ENCODE results near the gene CCDC117. TPM values are rescaled to one million over a fixed set of nuclear protein-coding genes. Genes with fewer than 3 reads are reported as not detected.
"Not testable (repeated sequence)": the region's sequence is repeated elsewhere in the genome, so short reads cannot be mapped to it uniquely, and the experiment has no call there.

CCDC117 gene
- polyA plus RNA-seq, 1 of the 3 experiments (the other 2 are of a cell fraction), result 4.2 TPM

DNA sequence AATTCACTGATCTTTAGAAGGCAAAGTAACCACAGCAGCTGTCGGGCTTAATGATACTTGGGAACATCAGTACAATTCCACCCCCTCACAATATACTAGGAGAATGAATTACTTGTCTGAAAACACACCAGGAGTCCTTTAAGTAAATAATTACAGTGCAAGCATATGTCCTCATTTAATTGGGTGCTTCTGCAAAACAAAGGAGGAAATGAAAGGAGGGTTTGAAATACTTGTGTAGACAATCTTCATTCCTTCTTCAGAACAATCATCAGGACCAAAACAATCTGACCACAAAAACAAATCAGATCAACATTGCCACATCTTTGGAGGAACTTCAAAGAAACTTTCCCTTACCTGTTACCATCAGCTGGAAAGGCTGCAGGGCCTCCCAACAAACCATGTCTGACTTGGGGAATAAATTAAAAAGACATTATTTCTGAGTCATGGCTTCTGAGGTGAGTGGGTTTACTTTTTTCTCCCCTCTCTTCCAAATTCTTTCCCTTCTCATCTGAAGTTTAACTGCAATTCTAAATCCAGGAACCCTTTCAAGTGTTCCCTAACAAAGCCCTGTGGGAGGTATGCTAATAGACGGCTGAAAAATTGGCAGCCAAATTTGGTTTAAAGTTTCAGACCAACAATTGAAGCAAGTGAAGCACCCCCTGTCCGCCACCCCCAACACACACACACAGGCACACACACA is 12.5 kb upstream of the CCDC117 start (continued):
- TF ChIP-seq TAF1 (IDR thresholded peaks at IDR 0.05; ENCODE audit: borderline replicate concordance, low read depth, low read length) (no peak), CHD2 (IDR thresholded peaks at IDR 0.05; ENCODE audit: low read length, partially characterized antibody) (no peak), EP300 (IDR thresholded peaks at IDR 0.05; ENCODE audit: borderline replicate concordance in 1 of 2, low read depth in 1 of 2, low read length in 1 of 2) (no peak)

DNA sequence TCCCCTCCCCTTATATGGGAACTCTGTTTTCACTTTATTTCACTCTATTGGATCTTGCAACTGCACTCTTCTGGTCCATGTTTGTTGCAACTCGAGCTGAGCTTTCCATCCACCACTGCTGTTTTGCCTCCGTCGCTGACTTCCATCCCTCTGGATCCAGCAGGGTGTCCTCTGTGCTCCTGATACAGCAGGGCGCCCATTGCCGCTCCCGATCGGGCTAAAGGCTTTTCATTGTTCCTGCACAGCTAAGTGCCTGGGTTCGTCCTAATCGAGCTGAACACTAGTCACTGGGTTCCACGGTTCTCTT is 11.1 kb upstream of the CCDC117 start:
- Histone ChIP-seq H2AFZ (ENCODE audit: low read depth) (no peak overlapping the region), H3K9ac (no peak overlapping the region), H3K27me3 (ENCODE audit: insufficient read depth) (no peaks in the 10 kb centered on the region), H4K20me1 (ENCODE audit: insufficient read depth) (no peaks in the 10 kb centered on the region), H3K36me3 (replicated peaks in 1 of 2; ENCODE audit: control insufficient read depth in 1 of 2, insufficient read depth in 2 of 2, low read length in 1 of 2) (no peaks in the 10 kb centered on the region), H3K9me2 (no peaks in the 10 kb centered on the region), H3K4me1 (ENCODE audit: control insufficient read depth in 1 of 2, insufficient read depth in 2 of 2, low read depth in 1 of 2, low read length in 1 of 2) (no peaks in the 10 kb centered on the region), H3F3A (replicated peaks; ENCODE audit: insufficient read depth) (peaks cover 9% of the 10 kb centered on the region), H3K9me3 (no peaks in the 10 kb centered on the region), H3K4me2 (no peak overlapping the region), H3K79me2 (ENCODE audit: insufficient read depth) (no peaks in the 10 kb centered on the region), H3K27ac (ENCODE audit: low read depth in 2 of 2, low read length in 1 of 2) (no peak overlapping the region), H3K4me3 (ENCODE audit: low read depth in 2 of 2, low read length in 1 of 2) (no peak overlapping the region)
- ChIA-PET POLR2A (no interaction called here), CTCF (no interaction called here)
- DNase-seq, result no peak
- TF ChIP-seq, protein P1, sequence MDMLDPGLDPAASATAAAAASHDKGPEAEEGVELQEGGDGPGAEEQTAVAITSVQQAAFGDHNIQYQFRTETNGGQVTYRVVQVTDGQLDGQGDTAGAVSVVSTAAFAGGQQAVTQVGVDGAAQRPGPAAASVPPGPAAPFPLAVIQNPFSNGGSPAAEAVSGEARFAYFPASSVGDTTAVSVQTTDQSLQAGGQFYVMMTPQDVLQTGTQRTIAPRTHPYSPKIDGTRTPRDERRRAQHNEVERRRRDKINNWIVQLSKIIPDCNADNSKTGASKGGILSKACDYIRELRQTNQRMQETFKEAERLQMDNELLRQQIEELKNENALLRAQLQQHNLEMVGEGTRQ (IDR thresholded peaks at IDR 0.05; ENCODE audit: borderline replicate concordance, low read depth, low read length), result no peak
- TF ChIP-seq MEF2A (IDR thresholded peaks at IDR 0.05; ENCODE audit: borderline replicate concordance, low read depth) (no peak), POLR2AphosphoS5 (IDR thresholded peaks at IDR 0.05; ENCODE audit: low read depth, low read length) (no peak), TEAD4 (IDR thresholded peaks at IDR 0.05; ENCODE audit: borderline replicate concordance, insufficient read depth) (no peak), FOSL2 (IDR thresholded peaks at IDR 0.05; ENCODE audit: borderline replicate concordance, low read depth) (no peak), FOXM1 (IDR thresholded peaks at IDR 0.05; ENCODE audit: low read depth) (no peak)
- TF ChIP-seq, protein P2, sequence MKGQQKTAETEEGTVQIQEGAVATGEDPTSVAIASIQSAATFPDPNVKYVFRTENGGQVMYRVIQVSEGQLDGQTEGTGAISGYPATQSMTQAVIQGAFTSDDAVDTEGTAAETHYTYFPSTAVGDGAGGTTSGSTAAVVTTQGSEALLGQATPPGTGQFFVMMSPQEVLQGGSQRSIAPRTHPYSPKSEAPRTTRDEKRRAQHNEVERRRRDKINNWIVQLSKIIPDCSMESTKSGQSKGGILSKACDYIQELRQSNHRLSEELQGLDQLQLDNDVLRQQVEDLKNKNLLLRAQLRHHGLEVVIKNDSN (IDR thresholded peaks at IDR 0.05; ENCODE audit: borderline replicate concordance, low read depth), result no peak
- WGBS (ENCODE audit: low lambda C conversion rate), result 93% methylated on average over 10 of the region's 10 CpGs

DNA sequence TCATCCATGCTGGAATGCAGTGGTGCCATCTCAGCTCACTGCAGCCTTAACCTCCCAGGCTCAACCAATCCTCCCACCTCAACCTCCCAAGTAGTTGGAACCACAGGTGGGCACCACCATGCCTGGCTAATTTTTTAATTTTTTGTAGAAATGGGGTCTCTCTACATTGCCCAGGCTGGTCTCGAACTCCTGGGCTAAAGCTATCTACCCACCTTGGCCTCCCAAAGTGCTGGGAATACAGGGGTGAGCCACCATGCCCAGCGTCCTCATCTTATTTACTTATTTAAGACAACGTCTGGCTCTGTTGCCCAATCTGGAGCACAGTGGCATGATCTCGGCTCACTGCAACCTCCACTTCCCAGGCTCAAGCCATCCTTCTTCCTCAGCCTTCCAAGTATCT is 10.5 kb upstream of the CCDC117 start:
- H3K9me3 ChIP-seq; H3K27me3 ChIP-seq (ENCODE audit: insufficient read depth); H3K4me1 ChIP-seq (ENCODE audit: control insufficient read depth in 1 of 2, insufficient read depth in 2 of 2, low read depth in 1 of 2, low read length in 1 of 2); H3K4me3 ChIP-seq (ENCODE audit: low read depth in 2 of 2, low read length in 1 of 2); H3K4me2 ChIP-seq; CTCF ChIA-PET; H3K79me2 ChIP-seq (ENCODE audit: insufficient read depth); DNase-seq; H3K9me2 ChIP-seq; H2AFZ ChIP-seq (ENCODE audit: low read depth); H3K27ac ChIP-seq (ENCODE audit: low read depth in 2 of 2, low read length in 1 of 2); H3K36me3 ChIP-seq (replicated peaks in 1 of 2; ENCODE audit: control insufficient read depth in 1 of 2, insufficient read depth in 2 of 2, low read length in 1 of 2); H3F3A ChIP-seq (replicated peaks; ENCODE audit: insufficient read depth); POLR2A ChIA-PET; H3K9ac ChIP-seq; H4K20me1 ChIP-seq (ENCODE audit: insufficient read depth): not testable (repeated sequence)
- 71% methylated on average over 4 of the region's 4 CpGs for WGBS (ENCODE audit: low lambda C conversion rate)
